GM19025 (cell line): Measurements from ENCODE around the gene SYNE4.
"Not testable (repeated sequence)": the region's sequence is repeated elsewhere in the genome, so short reads cannot be mapped to it uniquely, and the experiment has no call there.

Experiments
- ATAC-seq: cut with Tn5 transposase; IDR thresholded peaks from one replicate; pipeline ENCODE4 v1.9.1; 2021; ENCODE audit warnings: mild to moderate bottlenecking, low read depth, moderate library complexity; ENCODE audit not compliant: unreplicated experiment

The SYNE4 gene

DNA sequence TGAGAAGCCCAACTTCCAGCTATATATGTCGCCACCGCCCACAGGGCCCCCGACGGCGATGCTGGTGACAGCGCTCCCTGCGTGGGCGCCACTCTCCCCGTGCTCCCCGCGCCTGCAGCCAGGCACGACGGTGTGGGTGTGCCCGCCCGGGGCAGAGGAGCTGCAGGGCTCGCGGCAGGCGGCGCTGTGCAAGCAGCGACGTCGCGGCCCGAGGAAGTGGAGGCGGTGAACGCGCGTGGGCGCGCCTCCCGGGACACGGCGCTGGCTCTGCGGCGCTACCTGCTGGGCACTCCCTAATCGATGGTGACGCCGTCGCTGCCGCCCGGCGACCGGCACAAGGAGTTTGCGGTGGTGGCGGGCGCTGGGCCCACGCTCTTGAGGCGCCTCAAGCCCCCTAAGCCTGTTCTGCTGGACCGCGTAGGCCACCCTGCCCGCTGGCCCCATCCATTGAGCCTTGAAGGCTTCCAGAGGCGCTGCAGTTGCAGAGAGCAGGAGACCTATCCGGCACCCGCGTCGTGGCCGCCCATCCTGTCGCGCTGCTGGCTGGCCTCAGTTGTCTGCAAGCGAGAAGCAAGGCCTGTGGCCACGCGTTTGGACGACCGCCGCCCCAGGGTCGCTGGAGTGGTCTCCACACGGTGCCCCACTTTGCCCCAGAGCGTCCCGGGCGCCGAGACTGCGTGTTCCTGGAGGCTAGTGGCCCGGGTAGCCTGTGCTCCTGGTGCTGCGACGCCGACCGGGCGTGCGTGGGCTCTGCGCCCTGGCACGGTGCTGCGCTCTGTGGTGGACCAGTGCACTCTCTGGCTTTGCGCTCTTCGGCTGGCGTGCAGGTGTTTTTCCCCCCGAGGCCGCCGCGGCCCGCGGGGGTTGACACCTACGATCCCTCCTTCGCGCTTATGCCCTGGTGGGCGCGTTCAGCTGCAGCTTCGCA lies 49.3 kb downstream of the SYNE4 start:
- no peak for ATAC-seq

DNA sequence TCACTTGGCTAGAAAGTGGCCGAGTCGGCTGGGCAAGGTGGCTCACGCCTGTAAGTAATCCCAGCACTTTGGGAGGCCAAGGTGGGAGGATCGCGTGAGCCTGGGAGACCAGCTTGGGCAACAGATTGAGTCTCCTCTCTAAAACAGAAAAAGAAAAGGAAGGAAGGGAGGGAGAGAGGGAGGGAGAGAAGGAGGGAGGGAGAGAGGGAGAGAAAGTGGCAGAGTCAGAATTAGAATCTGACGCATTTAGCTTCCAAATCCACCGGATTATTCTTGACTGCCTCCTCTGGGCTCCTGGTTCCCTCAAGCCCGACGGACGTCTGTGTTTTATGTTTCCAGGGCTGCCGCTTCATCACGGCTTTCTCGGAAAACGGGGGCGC lies 50.0 kb downstream of the SYNE4 start:
- ATAC-seq, result no peak

DNA sequence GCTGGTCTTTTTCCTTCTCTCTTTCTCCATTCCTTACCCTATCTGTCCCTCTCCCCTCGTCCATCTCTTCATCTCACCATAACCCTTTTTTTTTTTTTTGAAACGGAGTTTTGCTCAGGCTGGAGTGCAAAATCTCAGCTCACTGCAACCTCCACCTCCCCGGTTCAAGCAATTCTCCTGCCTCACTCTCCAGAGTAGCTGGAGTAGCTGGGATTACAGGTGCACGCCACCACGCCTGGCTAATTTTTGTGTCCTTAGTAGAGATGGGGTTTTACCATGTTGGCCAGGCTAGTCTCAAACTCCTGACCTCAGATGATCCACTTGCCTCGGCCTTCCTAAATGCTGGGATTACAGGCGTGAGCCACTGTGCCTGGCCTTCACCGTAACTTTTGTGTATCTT lies 51.2 kb downstream of the SYNE4 start:
- ATAC-seq, result not testable (repeated sequence)

DNA sequence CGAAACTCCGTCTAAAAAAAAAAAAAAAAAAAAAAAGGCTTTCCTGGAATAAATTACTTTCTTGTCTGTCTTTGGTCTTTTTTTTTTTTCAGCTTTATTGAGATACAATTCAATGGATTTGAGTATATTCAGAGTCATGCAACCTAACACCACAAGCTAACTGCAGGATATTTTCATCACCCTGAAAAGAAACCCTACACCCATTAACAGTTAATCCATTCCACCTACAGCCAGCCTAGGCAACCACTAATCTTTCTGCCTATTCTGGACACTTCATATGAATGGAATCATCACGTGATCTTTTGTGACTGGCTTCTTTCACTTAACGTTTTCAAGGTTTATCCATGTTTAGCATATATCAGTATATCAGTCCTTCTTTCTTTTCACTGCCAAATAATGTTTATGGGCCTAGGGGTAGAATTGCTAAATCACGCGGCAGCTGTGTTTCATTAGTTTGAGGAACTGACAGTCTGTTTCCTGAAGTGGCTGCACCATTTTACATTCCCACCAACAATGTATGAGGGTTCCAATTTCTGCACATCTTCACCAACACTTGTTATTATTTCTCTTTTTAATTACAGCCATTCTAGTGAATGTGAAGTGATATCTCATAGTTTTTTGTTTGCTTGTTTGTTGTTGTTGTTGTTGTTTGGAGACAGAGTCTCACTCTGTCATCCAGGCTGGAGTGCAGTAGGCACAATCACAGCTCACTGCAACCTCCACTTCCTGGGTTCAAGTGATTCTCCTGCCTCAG lies 52.6 kb downstream of the SYNE4 start:
- no peak for ATAC-seq
